Trophoblast cell (in vitro differentiated cells and primary cell): ENCODE measurements around the gene SRXN1.

ENCODE experiments used
- DNase-seq, 2 donors: peaks; one replicate each; pipeline ENCODE4 v3.0.0-alpha.2; 2016
- H2AFZ ChIP-seq: 2 replicates; pipeline ENCODE4 v1.6.1; 2013; ENCODE audit warnings: low read length, moderate library complexity, mild to moderate bottlenecking; ENCODE audit not compliant: insufficient read depth, poor library complexity
- H2AK5ac ChIP-seq: 2 replicates; pipeline ENCODE4 v1.6.1; 2013; ENCODE audit warnings: mild to moderate bottlenecking, low read length
- H2BK120ac ChIP-seq: 2 replicates; pipeline ENCODE4 v1.6.1; 2013; ENCODE audit warnings: low read length, mild to moderate bottlenecking, moderate library complexity; ENCODE audit not compliant: insufficient read depth, poor library complexity
- H2BK12ac ChIP-seq: 2 replicates; pipeline ENCODE4 v1.6.1; 2013; ENCODE audit warnings: mild to moderate bottlenecking, low read length, moderate library complexity
- H2BK5ac ChIP-seq: 2 replicates; pipeline ENCODE4 v1.6.1; 2013; ENCODE audit warnings: low read length, low read depth, moderate library complexity, mild to moderate bottlenecking; ENCODE audit not compliant: poor library complexity
- H3K14ac ChIP-seq: 2 replicates; pipeline ENCODE4 v1.6.1; 2013; ENCODE audit warnings: mild to moderate bottlenecking, low read length
- H3K18ac ChIP-seq: 2 replicates; pipeline ENCODE4 v1.6.1; 2013; ENCODE audit warnings: mild to moderate bottlenecking, low read length
- H3K23ac ChIP-seq: 2 replicates; pipeline ENCODE4 v1.6.1; 2013; ENCODE audit warnings: low read length
- H3K27ac ChIP-seq: 2 replicates; pipeline ENCODE4 v1.5.1; 2013; ENCODE audit warnings: low read depth, mild to moderate bottlenecking, inconsistent platforms, low read length, moderate library complexity
- H3K27me3 ChIP-seq: 2 replicates; pipeline ENCODE4 v1.6.1; 2013; ENCODE audit warnings: inconsistent platforms, mild to moderate bottlenecking, low read length, moderate library complexity; ENCODE audit not compliant: insufficient read depth
- H3K36me3 ChIP-seq, 2 experiments: 1 replicate in 1 of 2; 2 replicates in 1 of 2; pipeline ENCODE4 v1.6.1; 2013; ENCODE audit warnings: low read length in 2 of 2, mild to moderate bottlenecking in 2 of 2, moderate library complexity in 1 of 2; ENCODE audit not compliant: insufficient read depth in 2 of 2, control insufficient read depth in 1 of 2
- H3K4ac ChIP-seq: 2 replicates; pipeline ENCODE4 v1.6.1; 2013; ENCODE audit warnings: low read depth, mild to moderate bottlenecking, low read length, moderate library complexity
- H3K4me1 ChIP-seq, 2 experiments: 1 replicate in 1 of 2; 2 replicates in 1 of 2; pipeline ENCODE4 v1.6.1; 2013; ENCODE audit warnings: low read length in 2 of 2, mild to moderate bottlenecking in 2 of 2, moderate library complexity in 1 of 2; ENCODE audit not compliant: insufficient read depth in 2 of 2, control insufficient read depth in 1 of 2
- H3K4me2 ChIP-seq: 2 replicates; pipeline ENCODE4 v1.6.1; 2013; ENCODE audit warnings: inconsistent platforms, mild to moderate bottlenecking, low read length, moderate library complexity
- H3K4me3 ChIP-seq: 2 replicates; pipeline ENCODE4 v1.5.1; 2013; ENCODE audit warnings: mild to moderate bottlenecking, low read depth, low read length, inconsistent platforms
- H3K79me1 ChIP-seq: one replicate; pipeline ENCODE4 v1.6.1; 2013; ENCODE audit warnings: low read length
- H3K79me2 ChIP-seq: 2 replicates; pipeline ENCODE4 v1.6.1; 2013; ENCODE audit warnings: low read length, mild to moderate bottlenecking; ENCODE audit not compliant: control insufficient read depth, insufficient read depth, poor library complexity
- H3K9ac ChIP-seq: 2 replicates; pipeline ENCODE4 v1.6.1; 2013; ENCODE audit warnings: mild to moderate bottlenecking, low read length
- H3K9me3 ChIP-seq: 2 replicates; pipeline ENCODE4 v1.6.1; 2013; ENCODE audit warnings: low read depth, mild to moderate bottlenecking, control low read depth, inconsistent platforms, low read length; ENCODE audit not compliant: insufficient read depth
- H4K12ac ChIP-seq: 2 replicates; pipeline ENCODE4 v1.6.1; 2013; ENCODE audit warnings: low read depth, mild to moderate bottlenecking, low read length, moderate library complexity
- H4K8ac ChIP-seq: 2 replicates; pipeline ENCODE4 v1.6.1; 2013; ENCODE audit warnings: low read depth, mild to moderate bottlenecking, low read length, moderate library complexity
- H4K91ac ChIP-seq: one replicate; pipeline ENCODE4 v1.6.1; 2013; ENCODE audit warnings: low read depth, mild to moderate bottlenecking, low read length, moderate library complexity
- WGBS: extraction: QIAGEN DNeasy Blood & Tissue Kit; methylation state at CpG from one replicate; pipeline ENCODE4 v1.1.7; 2013; ENCODE audit warnings: missing lambda C conversion rate; ENCODE audit not compliant: insufficient read length, insufficient coverage; ENCODE audit errors: extremely low coverage; 5-methylcytosine and 5-hydroxymethylcytosine counted together

The SRXN1 gene

GRCh38 chr20:605237-605636, 47.8 kb downstream of the SRXN1 start:
- Histone ChIP-seq H3K27ac (peak overlapping the region; percentile 79), H3K4me1 (peaks cover 18 to 26% of the 10 kb centered on the region in 2 experiments), H3K4me3 (no peak overlapping the region), H3K14ac (peak overlapping the region; percentile 67), H2AK5ac (no peak overlapping the region), H3K27me3 (peaks cover 20% of the 10 kb centered on the region), H3K79me2 (no peaks in the 10 kb centered on the region), H3K4ac (no peak overlapping the region), H3K9ac (no peak overlapping the region), H3K23ac (no peak overlapping the region), H3K36me3 (no peaks in the 10 kb centered on the region), H2BK12ac (peak overlapping the region; percentile 55), H2AFZ (no peak overlapping the region), H3K4me2 (no peak overlapping the region), H3K18ac (peak overlapping the region; percentile 20), H2BK5ac (no peak overlapping the region), H4K12ac (no peak overlapping the region), H4K8ac (no peak overlapping the region), H4K91ac (peak overlapping the region; percentile 56), H2BK120ac (peak overlapping the region; percentile 48), H3K79me1 (peaks cover 5% of the 10 kb centered on the region), H3K9me3 (peaks cover 2% of the 10 kb centered on the region)
- DNase-seq: no peak
- WGBS: no CpG with 5 or more reads among the region's 5 CpGs

DNA sequence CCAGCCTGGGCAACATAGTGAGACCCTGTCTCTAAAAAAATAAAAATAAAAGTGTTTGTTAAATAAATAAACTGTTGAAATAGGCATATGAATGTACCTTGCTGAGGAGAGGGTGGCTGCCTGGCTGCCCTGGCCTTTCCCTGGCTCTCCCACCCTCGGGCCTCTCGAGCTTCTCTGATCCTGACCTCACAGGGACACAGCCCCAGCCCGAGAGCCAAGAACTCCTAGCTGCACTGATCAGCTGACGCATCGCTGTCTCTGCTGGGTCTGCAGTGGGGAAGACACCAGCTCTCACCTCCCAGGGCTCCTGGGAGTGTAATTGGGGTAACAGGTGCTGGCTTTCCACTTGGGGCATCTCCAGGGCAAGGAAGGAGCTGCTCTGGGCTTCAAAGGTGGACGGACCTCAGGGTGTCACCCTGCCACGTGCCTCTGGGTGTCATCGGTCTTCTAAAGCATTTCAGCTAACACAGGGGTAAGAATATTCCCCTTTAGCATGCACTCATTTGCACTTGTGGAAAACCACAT, 49.8 kb downstream of the SRXN1 start:
- no peak overlapping the region for H2AFZ ChIP-seq

GRCh38 chr20:602111-602970, 50.7 kb downstream of the SRXN1 start:
- Histone ChIP-seq H3K4me1 (peaks cover 14 to 17% of the 10 kb centered on the region in 2 experiments), H3K4me2 (no peak overlapping the region), H4K8ac (no peak overlapping the region), H3K36me3 (no peaks in the 10 kb centered on the region), H3K79me1 (peaks cover 5% of the 10 kb centered on the region), H3K4me3 (no peak overlapping the region), H3K9me3 (peaks cover 1% of the 10 kb centered on the region), H4K12ac (no peak overlapping the region), H2BK120ac (no peak overlapping the region), H4K91ac (no peak overlapping the region), H2BK12ac (peak overlapping the region; percentile 29), H3K18ac (no peak overlapping the region), H2AFZ (no peak overlapping the region), H3K27ac (no peak overlapping the region), H3K27me3 (no peaks in the 10 kb centered on the region), H3K79me2 (no peaks in the 10 kb centered on the region), H3K4ac (no peak overlapping the region), H3K23ac (no peak overlapping the region), H3K14ac (no peak overlapping the region), H3K9ac (no peak overlapping the region), H2BK5ac (no peak overlapping the region), H2AK5ac (no peak overlapping the region)
- DNase-seq: no peak
- WGBS: no CpG with 5 or more reads among the region's 8 CpGs

More for the DNA sequence above, 49.8 kb downstream of the SRXN1 start:
- H3K79me1 ChIP-seq: peaks cover 5% of the 10 kb centered on the region
- H3K4me1 ChIP-seq: peaks cover 14 to 17% of the 10 kb centered on the region in 2 experiments
- H3K4me3 ChIP-seq: no peak overlapping the region
- no CpG with 5 or more reads among the region's 8 CpGs for WGBS
- DNase-seq: no peak
- no peak overlapping the region for H2BK12ac ChIP-seq
- H3K9ac ChIP-seq: no peak overlapping the region
- no peak overlapping the region for H3K27ac ChIP-seq
- H4K91ac ChIP-seq: no peak overlapping the region
- no peak overlapping the region for H3K14ac ChIP-seq
- H3K79me2 ChIP-seq: no peaks in the 10 kb centered on the region
- H3K9me3 ChIP-seq: no peaks in the 10 kb centered on the region
- no peak overlapping the region for H2BK120ac ChIP-seq
- no peak overlapping the region for H3K18ac ChIP-seq
- H4K8ac ChIP-seq: no peak overlapping the region
- no peak overlapping the region for H3K4ac ChIP-seq
- H3K36me3 ChIP-seq: no peaks in the 10 kb centered on the region
- no peaks in the 10 kb centered on the region for H3K27me3 ChIP-seq
- no peak overlapping the region for H3K23ac ChIP-seq
- no peak overlapping the region for H2BK5ac ChIP-seq
- peak overlapping the region; percentile 47 for H2AK5ac ChIP-seq
- no peak overlapping the region for H3K4me2 ChIP-seq
- H4K12ac ChIP-seq: no peak overlapping the region

GRCh38 chr20:600736-601135, 52.3 kb downstream of the SRXN1 start:
- Histone ChIP-seq H3K4me3 (no peak overlapping the region), H3K79me2 (no peaks in the 10 kb centered on the region), H3K23ac (no peak overlapping the region), H4K91ac (no peak overlapping the region), H3K27ac (no peak overlapping the region), H3K27me3 (no peaks in the 10 kb centered on the region), H4K8ac (no peak overlapping the region), H3K14ac (no peak overlapping the region), H3K9me3 (peaks cover 2% of the 10 kb centered on the region), H3K4me2 (no peak overlapping the region), H3K4me1 (peaks cover 10 to 14% of the 10 kb centered on the region in 2 experiments), H2AK5ac (no peak overlapping the region), H2AFZ (no peak overlapping the region), H4K12ac (no peak overlapping the region), H3K9ac (no peak overlapping the region), H2BK120ac (no peak overlapping the region), H3K36me3 (no peaks in the 10 kb centered on the region), H3K18ac (no peak overlapping the region), H3K79me1 (peaks cover 5% of the 10 kb centered on the region), H3K4ac (no peak overlapping the region), H2BK5ac (no peak overlapping the region), H2BK12ac (no peak overlapping the region)
- no peak for DNase-seq
- no CpG with 5 or more reads among the region's 6 CpGs for WGBS
